ENCODE results near the gene MED13. TPM values are rescaled to one million over a fixed set of nuclear protein-coding genes. Genes with fewer than 3 reads are reported as not detected.

MED13 gene
- total and polyA plus RNA-seq, 2 experiments from 2014 or later: 4.6 to 51.6 TPM

DNA sequence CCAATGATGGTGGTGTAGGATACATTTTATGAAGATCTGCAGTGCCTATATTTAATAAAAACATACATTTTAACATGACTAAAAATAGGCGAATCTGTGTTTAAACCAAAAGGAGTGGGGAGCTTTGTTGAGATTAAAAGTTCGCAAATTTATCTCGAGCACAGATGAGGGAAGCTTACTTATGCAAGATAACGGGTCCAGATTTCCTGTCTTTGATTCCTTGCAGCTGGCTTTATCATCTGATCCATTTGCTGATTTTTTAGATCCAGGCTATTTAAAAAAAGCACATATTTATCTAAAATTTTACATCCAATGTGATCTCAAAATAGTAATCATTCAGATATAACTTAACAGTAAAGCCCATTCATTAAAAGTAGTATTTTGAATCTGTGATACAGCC is 80.3 kb downstream of the MED13 start:
- Histone ChIP-seq H3K4me1 (ENCODE audit: insufficient read depth) (peaks cover 10% of the 10 kb centered on the region; the same call in 1 of the 2 replicates), H3K4me3 (no peak overlapping the region), H3K27ac (no peak overlapping the region), H3K9me2 (ENCODE audit: insufficient read depth) (no peaks in the 10 kb centered on the region), H3K27me3 (replicated peaks; ENCODE audit: insufficient read depth) (no peaks in the 10 kb centered on the region), H3K36me3 (ENCODE audit: low read depth) (peaks cover 54% of the 10 kb centered on the region), H3K4me2 (ENCODE audit: unreplicated experiment) (no peak overlapping the region), H2AFZ (no peak overlapping the region), H3K79me2 (ENCODE audit: insufficient read depth) (peaks cover 69% of the 10 kb centered on the region), H3K9ac (no peak overlapping the region), H3F3A (ENCODE audit: insufficient read depth) (no peaks in the 10 kb centered on the region), H3K9me3 (ENCODE audit: low read depth) (no peaks in the 10 kb centered on the region), H4K20me1 (ENCODE audit: insufficient read depth) (no peaks in the 10 kb centered on the region)
- TF ChIP-seq EZH2phosphoT487 (IDR thresholded peaks at IDR 0.05; ENCODE audit: insufficient read depth, low read depth) (no peak), EZH2 (IDR thresholded peaks at IDR 0.05; ENCODE audit: insufficient read depth, poor library complexity, severe bottlenecking) (no peak)
- no peak for DNase-seq
- in situ Hi-C loops (cut with MboI): no loop called here
- WGBS, 2 experiments (ENCODE audit: low coverage in 1 of 2, low lambda C conversion rate in 2 of 2, missing lambda C conversion rate in 2 of 2): 73 to 77% methylated on average over 4 of the region's 4 CpGs

DNA sequence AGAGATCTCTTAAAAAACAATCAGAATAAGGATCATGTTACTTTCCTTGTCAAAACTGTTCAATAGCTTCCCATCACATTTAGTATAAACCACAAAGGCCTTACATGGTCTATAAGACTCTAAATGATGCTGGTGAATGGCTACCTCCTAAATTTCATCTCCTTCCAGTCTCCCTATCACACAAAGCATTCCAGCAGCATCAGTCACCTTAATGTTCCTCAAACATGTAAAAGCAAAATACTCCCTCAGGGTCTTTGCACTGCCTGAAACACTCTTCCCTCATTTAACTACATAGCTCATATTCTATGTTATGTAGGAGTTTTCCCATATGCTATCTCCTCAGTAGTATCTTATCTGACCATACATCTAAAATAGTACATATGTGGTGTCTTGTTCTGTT is 83.8 kb downstream of the MED13 start:
- in situ Hi-C loops (cut with MboI): no loop called here
- no peaks in the 10 kb centered on the region for H3F3A ChIP-seq (ENCODE audit: insufficient read depth)
- H3K9me3 ChIP-seq (ENCODE audit: low read depth): no peaks in the 10 kb centered on the region
- H3K36me3 ChIP-seq (ENCODE audit: low read depth): peaks cover 52% of the 10 kb centered on the region
- no peak overlapping the region for H3K4me2 ChIP-seq (ENCODE audit: unreplicated experiment)
- peaks cover 83% of the 10 kb centered on the region for H3K79me2 ChIP-seq (ENCODE audit: insufficient read depth)
- H2AFZ ChIP-seq: no peak overlapping the region
- H3K9me2 ChIP-seq (ENCODE audit: insufficient read depth): no peaks in the 10 kb centered on the region
- DNase-seq: peak; percentile 26
- no peaks in the 10 kb centered on the region for H3K27me3 ChIP-seq (replicated peaks; ENCODE audit: insufficient read depth)
- no peak overlapping the region for H3K4me3 ChIP-seq
- no peak overlapping the region for H3K9ac ChIP-seq
- H4K20me1 ChIP-seq (ENCODE audit: insufficient read depth): no peaks in the 10 kb centered on the region
- no peak overlapping the region for H3K27ac ChIP-seq
- TF ChIP-seq EZH2phosphoT487 (IDR thresholded peaks at IDR 0.05; ENCODE audit: insufficient read depth, low read depth) (no peak), EZH2 (IDR thresholded peaks at IDR 0.05; ENCODE audit: insufficient read depth, poor library complexity, severe bottlenecking) (no peak)
- peaks cover 10% of the 10 kb centered on the region; the same call in 1 of the 2 replicates for H3K4me1 ChIP-seq (ENCODE audit: insufficient read depth)

DNA sequence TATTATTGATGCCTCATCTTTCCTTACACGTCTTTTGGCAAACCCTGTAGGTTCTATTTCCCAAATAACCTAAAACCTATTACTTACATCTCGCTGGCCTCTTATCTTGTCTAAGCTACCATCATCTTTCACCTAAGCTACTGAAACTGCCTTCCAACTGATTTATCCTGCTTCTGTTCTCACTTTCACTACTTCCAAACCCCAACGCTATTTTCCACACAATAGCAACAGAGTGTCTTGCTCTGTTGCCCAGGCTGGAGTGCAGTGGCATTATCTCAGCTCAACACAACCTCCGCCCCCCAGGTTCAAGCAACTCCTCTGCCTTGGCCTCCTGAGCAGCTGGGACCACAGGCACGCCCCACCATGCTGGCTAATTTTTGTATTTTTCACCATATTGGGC is 84.5 kb downstream of the MED13 start:
- in situ Hi-C loops (cut with MboI): no loop called here
- Histone ChIP-seq H3K9me2 (ENCODE audit: insufficient read depth) (no peaks in the 10 kb centered on the region), H3K27me3 (replicated peaks; ENCODE audit: insufficient read depth) (no peaks in the 10 kb centered on the region), H4K20me1 (ENCODE audit: insufficient read depth) (0 out of 2 replicates have a peak, but pooled peaks cover under 1% of the 10 kb centered on the region), H3K79me2 (ENCODE audit: insufficient read depth) (peaks cover 91% of the 10 kb centered on the region), H3K27ac (no peak overlapping the region), H3K4me2 (ENCODE audit: unreplicated experiment) (no peak overlapping the region), H3K9me3 (ENCODE audit: low read depth) (no peaks in the 10 kb centered on the region), H3K36me3 (ENCODE audit: low read depth) (peaks cover 49% of the 10 kb centered on the region), H3F3A (ENCODE audit: insufficient read depth) (no peaks in the 10 kb centered on the region), H3K4me3 (no peak overlapping the region), H3K4me1 (ENCODE audit: insufficient read depth) (peaks cover 10% of the 10 kb centered on the region; the same call in 1 of the 2 replicates), H2AFZ (no peak overlapping the region), H3K9ac (no peak overlapping the region)
- no peak for TF ChIP-seq EZH2 (IDR thresholded peaks at IDR 0.05; ENCODE audit: insufficient read depth, poor library complexity, severe bottlenecking)
- no peak for TF ChIP-seq EZH2phosphoT487 (IDR thresholded peaks at IDR 0.05; ENCODE audit: insufficient read depth, low read depth)
- DNase-seq: no peak
- 90 to 91% methylated on average over 5 of the region's 5 CpGs for WGBS, 2 experiments (ENCODE audit: low coverage in 1 of 2, low lambda C conversion rate in 2 of 2, missing lambda C conversion rate in 2 of 2)

DNA sequence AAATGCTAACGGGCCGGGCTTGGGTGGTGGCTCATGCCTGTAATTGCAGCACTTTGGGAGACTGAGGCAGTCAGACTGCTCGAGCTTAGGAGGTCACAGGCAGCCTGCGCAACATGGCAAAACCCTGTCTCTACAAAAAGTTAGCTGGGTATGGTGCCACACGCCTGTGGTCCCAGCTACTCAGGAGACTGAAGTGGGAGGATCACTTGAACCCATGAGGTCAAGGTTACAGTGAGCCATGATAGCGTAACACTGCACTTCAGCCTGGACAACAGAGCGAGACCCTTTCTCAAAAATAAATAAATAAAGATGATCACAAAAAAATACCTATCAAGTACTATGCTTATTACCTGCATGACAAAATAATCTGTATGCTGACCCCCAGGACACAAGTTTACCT is 91.0 kb downstream of the MED13 start:
- H3K27me3 ChIP-seq (replicated peaks; ENCODE audit: insufficient read depth): no peaks in the 10 kb centered on the region
- no peaks in the 10 kb centered on the region for H3K9me2 ChIP-seq (ENCODE audit: insufficient read depth)
- no peak overlapping the region for H2AFZ ChIP-seq
- no peak overlapping the region for H3K4me3 ChIP-seq
- H3K9ac ChIP-seq: no peak overlapping the region
- no peak for TF ChIP-seq EZH2phosphoT487 (IDR thresholded peaks at IDR 0.05; ENCODE audit: insufficient read depth, low read depth)
- TF ChIP-seq EZH2 (IDR thresholded peaks at IDR 0.05; ENCODE audit: insufficient read depth, poor library complexity, severe bottlenecking): no peak
- peaks cover 79% of the 10 kb centered on the region for H3K79me2 ChIP-seq (ENCODE audit: insufficient read depth)
- no peak overlapping the region for H3K4me2 ChIP-seq (ENCODE audit: unreplicated experiment)
- no peak for DNase-seq
- H3K9me3 ChIP-seq (ENCODE audit: low read depth): no peaks in the 10 kb centered on the region
- 0 out of 2 replicates have a peak, but pooled peaks cover 5% of the 10 kb centered on the region for H4K20me1 ChIP-seq (ENCODE audit: insufficient read depth)
- H3K36me3 ChIP-seq (ENCODE audit: low read depth): peaks cover 32% of the 10 kb centered on the region
- 97 to 98% methylated on average over 7 of the region's 7 CpGs for WGBS, 2 experiments (ENCODE audit: low coverage in 1 of 2, low lambda C conversion rate in 2 of 2, missing lambda C conversion rate in 2 of 2)
- no peaks in the 10 kb centered on the region for H3K4me1 ChIP-seq (ENCODE audit: insufficient read depth)
- H3K27ac ChIP-seq: no peak overlapping the region
- no peaks in the 10 kb centered on the region for H3F3A ChIP-seq (ENCODE audit: insufficient read depth)
- in situ Hi-C loops (cut with MboI): no loop called here

DNA sequence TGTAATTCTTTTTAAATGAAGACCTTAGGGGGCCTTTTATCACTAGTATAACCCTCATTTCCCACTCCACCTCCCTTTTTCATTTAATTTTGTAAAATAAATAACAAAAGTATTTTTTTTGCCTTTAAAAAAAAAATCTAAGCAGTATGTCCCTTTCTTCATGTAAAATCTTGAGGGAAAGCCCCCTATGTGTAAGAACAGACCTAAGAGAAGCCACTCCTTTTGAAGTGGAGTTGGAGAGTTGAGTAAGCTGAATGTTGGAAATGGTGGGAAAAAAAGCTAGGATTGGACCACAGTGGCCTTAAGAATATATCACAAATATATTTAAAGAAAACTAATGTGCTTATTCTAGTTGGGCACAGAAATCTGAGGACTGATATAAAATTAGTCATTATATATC is 92.8 kb downstream of the MED13 start:
- Histone ChIP-seq H3K4me2 (ENCODE audit: unreplicated experiment) (no peak overlapping the region), H3K9ac (no peak overlapping the region), H2AFZ (no peak overlapping the region), H3F3A (ENCODE audit: insufficient read depth) (0 out of 2 replicates have a peak, but pooled peaks cover 6% of the 10 kb centered on the region), H3K9me3 (ENCODE audit: low read depth) (no peaks in the 10 kb centered on the region), H3K36me3 (ENCODE audit: low read depth) (peaks cover 31% of the 10 kb centered on the region), H3K79me2 (ENCODE audit: insufficient read depth) (peaks cover 61% of the 10 kb centered on the region), H4K20me1 (ENCODE audit: insufficient read depth) (0 out of 2 replicates have a peak, but pooled peaks cover 5% of the 10 kb centered on the region), H3K27ac (no peak overlapping the region), H3K4me1 (ENCODE audit: insufficient read depth) (no peaks in the 10 kb centered on the region), H3K4me3 (no peak overlapping the region), H3K9me2 (ENCODE audit: insufficient read depth) (no peaks in the 10 kb centered on the region), H3K27me3 (replicated peaks; ENCODE audit: insufficient read depth) (no peaks in the 10 kb centered on the region)
- in situ Hi-C loops (cut with MboI): no loop called here
- no peak for DNase-seq
- TF ChIP-seq EZH2 (IDR thresholded peaks at IDR 0.05; ENCODE audit: insufficient read depth, poor library complexity, severe bottlenecking): no peak
